HG03025 (cell line): ENCODE measurements around the gene ZNF385B.

Experiments used
- ATAC-seq: cut with Tn5 transposase; IDR thresholded peaks from one replicate; pipeline ENCODE4 v1.9.1; 2021; ENCODE audit warnings: mild to moderate bottlenecking, moderate library complexity; ENCODE audit not compliant: unreplicated experiment, low FRiP score

ZNF385B gene

DNA sequence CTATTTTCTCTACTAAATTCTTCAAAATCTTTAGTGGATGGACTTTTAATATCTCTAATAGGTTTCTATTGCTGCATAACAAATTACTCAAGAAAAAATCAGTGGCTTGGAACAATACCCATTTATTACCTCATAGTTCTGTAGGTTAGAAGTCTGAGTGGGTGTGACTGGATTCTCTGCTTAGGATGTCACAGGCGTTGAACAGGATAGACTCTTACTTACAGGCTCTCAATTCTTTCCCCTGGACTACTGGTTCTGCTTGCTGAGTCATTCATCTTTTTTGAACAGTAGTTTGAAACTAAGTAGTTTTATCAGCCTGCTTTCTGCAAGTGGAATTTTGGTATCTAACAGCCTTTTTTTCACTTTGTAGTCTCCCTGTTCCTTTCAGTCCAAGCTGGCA is 265.4 kb downstream of the ZNF385B start:
- ATAC-seq, result no peak

DNA sequence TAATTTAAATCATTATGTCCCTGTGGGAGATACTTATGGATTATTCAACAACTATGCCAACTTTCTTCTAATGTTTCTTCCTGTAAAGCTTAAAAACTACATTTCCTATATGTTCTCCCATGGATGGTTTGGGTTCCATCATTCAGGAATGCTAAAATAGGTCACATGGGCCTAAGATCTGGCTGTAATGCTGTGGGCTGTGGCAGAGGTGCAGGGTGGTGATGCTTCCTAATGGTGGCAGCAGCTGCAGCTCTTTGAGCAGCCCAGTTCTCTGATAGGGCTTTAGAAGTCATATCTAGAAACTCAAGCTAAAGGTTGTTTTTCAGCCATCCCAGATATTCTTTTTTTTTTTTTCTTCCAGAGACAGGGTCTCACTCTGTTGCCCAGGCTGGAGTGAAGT is 266.1 kb downstream of the ZNF385B start:
- no peak for ATAC-seq

DNA sequence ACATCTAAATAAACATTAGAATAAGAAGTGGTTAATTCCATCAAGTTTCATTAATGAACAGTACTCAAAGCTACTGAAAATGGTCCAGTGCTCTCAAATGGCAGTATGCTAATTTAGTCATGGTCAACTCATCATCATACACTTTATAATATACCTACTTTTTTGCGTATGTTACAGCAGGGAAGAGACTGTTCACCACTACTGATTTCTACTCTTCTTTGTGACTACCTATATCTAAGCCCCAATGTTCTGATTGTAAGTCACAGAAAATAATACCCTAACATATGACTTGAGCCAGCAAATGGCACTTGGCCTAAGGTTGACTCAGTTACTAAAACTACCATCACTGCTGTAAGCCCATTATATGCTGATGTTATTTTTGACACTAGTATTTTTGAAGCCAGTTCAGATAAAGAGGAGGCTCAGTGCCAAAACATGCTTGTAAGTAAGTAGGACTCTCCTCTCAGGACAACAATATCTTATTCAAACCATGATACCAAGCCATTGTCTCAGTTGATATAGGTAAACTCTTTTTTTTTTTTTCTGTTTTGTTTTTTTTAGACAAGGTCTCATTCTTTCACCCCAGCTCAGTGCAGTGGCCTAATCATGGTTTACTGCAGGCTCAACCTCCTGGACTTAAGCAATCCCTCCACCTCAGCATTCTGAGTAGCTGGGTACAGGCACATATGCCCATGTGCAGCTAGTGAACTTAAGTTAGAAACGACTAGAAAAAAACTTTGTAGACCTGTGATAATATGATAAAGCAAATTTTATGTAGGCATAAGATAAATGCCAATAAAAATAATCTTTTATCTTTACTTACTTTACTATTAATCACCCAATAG is 266.9 kb downstream of the ZNF385B start:
- ATAC-seq, result no peak

DNA sequence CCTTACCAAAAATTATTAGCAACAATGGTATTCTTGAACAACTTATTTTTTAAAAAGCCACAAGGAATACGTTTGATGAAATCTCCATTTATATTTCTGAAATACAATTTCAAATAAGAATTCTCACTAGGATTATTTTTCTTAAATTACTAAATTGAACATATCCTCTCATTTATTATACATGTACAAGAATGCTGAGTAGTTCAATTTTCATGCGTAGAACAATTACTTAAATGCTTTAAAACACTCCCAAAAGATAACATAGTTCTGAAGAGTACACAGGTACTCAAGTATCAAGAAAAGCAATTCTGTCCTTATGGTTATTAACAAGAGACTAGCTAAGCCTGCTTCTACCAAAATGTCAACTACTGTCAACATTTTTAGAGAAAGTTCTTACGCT is 268.1 kb downstream of the ZNF385B start:
- no peak for ATAC-seq

DNA sequence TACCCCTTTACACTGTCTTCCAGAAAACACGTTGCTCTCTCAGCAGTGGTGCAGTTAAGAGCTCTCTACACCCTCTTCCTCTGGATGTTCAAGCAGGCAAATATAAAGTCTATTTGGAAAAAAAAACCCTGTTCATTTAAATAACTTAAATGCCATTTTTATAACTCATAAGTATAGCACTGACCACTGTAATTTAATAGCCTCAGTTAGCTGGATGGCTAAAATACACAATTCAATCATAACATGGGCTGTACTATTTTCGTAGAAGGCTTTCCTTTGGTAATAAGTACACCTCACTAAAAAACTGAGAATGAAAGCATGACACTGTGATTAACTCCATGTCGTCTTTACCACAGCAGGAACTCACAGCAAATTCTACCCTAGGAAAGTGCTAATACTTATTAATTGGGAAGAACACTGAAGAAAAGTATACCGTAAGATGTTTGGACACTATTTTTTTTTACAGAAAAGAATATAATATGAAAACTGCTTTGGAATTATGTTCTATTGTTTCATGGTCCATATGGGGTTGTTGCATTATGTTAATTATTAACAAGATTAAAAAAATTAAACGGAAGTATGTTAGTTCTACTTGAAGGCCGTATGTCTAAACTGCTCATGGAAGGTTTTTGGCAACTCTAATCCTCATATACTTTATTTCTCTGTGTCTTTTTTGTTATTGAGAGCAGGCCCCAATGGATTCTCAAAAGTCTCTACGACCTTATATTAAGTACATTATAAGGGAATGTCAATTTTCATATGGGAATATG is 269.1 kb downstream of the ZNF385B start:
- ATAC-seq, result no peak

DNA sequence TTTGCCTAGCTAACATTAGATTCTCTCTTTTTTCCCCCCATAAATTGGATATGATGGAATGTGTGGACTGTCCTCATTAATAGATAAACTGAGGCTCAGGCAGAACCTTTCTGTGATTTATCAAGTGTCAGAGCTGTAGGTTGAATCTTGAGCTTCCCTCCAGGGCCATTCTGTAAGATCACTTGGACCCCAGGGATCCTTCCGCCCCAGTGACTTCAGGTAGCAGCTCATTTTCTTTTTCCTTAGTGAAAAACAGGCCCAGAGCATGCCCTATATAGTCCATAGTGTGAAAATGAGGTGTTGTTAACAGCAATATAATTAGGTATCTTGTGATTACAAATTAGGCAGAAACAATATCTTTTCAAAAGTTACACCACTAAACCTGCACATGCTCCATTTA is 269.7 kb downstream of the ZNF385B start:
- ATAC-seq, result no peak

DNA sequence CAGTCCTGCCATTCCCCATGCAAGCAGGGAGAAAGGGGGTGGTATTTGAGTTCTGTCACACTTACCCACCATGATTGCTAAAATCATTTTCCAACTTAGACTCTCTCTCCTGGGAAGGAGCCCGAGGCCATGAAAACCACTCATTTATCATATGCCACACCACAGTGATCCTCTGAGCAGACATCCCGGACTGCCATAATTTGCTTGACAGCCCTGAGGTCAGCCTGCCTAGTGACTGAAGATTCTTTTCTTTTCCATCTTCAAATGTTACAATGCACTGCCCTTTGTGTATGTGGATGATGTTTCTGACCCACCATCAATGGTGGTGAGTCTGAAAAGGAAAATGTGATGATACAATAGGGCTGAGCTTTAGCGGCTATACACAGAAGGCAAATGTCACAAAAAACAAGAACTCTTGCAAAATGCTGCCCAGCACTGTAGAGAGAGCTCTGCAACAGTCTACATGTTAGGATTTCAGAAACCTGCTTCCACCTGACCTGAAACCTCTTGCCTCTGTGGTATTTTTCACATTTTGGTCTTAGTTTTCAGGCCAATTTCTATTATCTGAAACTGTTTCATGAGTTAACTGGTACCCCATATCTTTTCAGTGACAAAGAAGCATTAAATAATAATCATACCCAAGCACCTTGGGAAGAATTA is 272.8 kb downstream of the ZNF385B start:
- ATAC-seq, result no peak

DNA sequence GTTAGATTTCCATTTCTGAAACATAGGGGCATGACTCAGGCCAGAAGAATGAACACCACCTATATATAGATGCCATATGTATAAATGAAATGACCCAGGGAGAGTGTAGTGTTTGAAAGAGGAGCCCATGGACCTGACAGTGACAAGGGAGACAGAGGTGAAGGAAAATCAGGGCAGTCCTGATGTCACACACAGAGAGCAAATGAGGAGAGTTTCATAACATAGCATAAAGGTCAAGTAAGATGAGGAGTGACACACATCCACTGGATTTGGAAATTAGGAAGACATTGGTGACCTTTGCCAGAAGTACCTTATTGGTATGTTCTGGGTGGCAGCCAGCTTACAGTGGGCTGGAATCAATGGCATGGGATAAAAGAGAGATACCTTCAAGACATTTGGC is 276.7 kb downstream of the ZNF385B start:
- no peak for ATAC-seq

DNA sequence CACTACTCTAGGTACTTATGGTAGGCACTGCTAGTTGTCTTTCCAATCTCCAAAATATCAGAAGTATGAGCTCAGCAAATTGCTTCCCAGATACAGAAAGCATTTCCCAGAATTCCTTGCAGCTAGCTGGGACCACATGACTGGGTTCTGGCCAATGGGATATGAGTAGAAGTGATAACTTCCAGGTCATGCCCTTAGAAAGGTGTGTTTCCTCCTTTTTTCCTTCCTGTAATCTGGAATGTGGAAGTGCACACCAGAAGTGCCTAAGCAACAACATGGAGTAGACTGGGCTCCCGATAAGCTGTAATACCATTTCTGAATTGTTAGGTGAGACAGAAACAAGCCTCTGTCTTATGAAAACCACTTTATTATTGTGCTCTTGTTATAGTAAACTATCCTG is 279.8 kb downstream of the ZNF385B start:
- no peak for ATAC-seq

DNA sequence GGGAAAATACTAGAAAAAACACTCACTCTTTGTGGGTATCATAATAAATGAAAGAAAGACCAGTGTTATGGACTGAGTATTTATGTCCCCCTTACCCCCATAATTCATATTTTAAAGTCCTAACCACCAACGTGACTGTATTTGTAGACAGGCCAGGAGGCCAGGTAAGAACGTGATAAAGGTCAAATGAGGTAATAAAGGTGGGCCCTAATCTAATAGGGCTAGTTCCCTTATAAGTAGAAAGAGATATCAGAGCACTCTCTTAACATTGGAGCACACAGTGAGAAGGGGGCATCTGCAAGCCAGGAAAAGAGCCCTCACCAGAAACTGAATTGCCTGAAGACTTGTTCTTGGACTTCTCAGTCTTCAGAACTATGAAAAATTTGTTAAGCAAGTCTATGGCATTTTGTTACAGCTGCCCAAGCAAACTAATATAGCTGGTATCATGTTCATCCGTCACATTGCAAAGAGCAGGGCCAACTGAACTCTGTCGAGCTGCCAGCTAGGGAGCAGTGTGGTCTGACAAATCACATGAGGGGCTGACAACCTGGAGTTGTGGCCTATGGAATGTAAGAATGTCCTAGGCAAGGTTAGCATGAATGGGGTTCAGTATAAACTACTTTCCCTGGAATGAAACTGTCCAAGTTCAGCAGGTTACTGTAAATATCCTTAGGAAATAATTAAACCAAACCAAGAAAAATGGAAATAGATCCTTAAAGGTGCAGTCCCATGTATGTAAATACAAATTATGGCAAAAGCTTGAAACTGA is 280.9 kb downstream of the ZNF385B start:
- no peak for ATAC-seq

DNA sequence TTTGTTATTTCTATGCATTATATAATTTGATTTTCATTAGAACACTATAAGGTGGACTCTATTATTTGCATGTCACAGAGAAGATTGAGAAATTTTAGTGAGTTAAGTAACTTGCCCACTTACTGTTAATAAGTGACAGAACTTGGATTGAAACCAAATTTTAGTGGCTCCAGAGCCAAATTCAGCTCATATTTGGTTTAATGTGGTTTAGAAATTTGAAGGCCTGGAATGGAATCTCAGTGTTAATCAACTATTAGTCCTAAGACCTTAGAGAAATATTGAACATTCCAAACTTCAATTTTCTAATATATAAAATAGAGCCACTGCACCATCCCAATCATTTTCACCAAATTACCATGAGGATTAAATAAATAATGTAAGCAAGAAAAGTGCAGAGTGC is 281.6 kb downstream of the ZNF385B start:
- ATAC-seq, result no peak

DNA sequence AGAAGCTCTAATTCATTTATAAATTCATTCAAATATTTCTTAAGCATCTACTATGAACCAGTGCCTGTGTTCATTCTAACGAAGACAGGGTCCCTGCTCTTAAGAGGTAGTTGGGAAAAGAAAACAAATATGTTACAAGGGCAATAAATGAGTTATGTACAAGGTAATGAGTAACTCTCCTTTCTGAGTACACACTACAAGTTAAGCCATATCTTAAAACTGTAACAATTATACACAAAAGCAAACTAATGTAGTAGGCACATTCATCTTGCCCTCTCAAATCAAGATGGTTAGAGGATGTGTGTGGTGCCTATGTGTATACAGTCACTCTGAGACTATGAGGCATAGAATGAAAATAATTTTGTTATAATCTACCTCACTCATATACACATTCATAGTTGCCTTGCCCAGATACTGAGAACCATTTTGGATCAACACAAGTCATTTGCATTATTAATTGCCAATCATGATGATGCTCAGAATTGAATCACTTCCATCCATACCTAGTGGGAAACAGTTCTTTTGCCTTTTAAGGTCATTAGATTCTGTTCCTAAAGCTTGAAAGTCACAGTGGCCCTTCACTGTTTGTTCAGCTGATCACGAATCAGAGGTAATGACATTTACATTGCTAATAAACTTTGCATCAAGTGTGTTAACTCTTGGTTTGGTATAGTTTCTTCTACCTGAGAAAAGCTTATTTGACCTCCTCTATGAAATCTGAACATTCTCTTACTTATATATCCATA is 283.1 kb downstream of the ZNF385B start:
- no peak for ATAC-seq

DNA sequence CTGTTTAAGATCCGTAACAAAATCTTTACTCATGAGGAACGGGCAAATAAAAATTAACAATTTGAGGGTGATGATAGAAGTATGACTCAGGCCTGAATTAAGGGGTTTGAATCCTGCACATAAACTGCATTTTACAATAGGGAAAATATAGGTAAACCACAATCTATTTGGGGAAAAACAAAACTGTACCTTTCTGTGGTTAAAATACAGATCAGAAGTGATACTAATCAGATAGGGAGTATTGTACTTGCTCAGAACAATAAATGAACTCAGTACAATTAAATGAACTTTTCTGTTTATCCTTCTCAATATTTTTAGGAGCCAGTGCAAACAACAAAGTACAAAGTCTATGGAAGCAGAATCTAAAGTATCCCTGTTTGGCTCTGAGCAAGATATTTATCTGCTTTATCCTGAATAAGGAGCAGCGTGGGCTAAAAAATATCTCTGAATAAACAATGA is 287.3 kb downstream of the ZNF385B start:
- no peak for ATAC-seq

DNA sequence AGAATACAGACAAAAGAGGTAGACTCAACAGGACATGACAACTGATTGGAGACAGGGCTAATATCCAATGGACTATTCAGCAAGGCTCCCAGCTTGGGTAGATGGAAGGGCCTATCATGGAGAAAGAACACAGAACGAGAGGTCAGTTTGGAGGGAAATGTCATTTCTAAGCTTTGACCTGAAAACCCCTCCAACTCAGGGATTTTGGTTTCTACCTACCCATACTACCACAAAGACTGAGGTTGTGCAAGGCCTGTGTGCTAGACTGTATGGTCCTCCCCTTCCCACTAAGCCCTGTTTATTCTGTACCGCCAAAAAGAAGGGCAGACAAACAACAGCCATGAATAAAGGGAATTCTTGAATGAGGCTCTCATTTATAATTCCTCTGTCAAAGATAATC is 288.9 kb downstream of the ZNF385B start:
- ATAC-seq, result no peak

DNA sequence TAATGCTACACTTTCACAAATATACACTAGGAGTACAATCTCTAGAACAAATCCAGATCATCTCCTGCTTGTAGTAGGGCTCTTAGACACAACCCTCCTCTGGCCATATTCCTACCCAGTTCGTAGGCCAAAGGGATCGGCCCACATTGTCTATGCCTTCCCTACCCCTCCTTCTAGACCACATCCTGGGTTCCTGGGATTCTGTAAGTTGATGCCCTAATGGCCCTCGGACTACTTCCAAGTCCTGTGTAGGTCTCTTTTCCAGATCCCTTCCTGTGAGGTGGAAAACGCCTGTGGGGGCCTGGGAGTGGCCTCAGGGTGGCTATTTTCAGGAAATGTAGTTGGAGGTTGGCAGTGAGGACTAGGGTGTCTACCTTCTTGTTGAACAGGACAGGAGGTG is 289.7 kb downstream of the ZNF385B start:
- no peak for ATAC-seq

DNA sequence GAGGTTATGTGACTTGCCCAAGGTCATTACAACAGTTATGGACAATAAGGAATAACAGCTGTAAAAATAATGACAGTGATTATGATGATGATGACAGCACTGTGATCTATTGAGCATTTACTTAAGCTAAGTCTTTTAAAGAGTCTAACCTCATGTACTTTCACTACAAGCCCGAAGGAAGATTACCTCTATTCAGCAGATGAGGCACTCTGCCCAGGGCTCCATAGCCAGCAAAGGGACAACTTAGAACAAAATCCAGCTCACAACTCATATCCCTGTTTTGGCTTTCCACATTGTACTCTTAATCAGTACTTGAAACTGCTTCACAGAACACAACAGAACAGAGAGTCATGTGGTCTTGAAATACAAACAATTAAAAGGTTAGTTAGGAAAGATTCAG is 290.2 kb downstream of the ZNF385B start:
- ATAC-seq, result no peak

DNA sequence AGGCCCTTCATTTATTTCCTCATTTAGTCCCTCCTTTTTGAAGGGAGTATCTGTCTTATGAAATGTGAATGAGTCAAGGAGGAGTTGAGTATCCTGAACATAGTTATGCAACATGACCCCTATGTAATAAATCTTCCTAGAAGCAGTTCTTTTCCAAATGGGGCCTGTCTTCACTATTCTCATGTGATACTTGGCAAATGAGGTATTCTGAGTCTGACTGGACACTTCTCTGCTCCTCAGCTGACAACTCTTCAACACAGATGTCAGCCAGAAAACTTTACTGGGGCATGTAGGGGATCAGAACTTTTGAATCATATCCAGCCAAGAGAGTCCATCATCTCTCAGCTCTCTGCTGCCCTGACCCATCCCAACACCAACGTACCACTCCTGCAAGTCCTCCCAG is 291.6 kb downstream of the ZNF385B start:
- ATAC-seq, result no peak

DNA sequence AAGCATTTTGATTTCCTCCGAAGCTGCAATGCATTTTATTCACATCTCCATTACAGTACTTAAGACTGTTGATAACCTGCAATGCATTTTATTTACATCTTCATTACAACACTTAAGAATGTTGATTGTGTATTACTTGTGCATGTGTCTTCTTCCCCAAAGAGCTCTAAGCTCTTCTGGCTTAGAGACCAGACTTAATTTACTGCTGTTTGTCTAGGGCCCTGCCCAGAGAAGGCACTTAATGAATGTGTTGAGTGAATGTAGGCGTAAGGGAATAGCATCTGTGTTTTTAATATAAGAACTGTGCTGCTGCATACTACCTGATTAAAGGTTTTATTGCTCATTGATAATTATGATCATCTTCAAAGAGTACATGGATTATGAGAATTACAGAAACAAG is 295.6 kb downstream of the ZNF385B start:
- no peak for ATAC-seq

DNA sequence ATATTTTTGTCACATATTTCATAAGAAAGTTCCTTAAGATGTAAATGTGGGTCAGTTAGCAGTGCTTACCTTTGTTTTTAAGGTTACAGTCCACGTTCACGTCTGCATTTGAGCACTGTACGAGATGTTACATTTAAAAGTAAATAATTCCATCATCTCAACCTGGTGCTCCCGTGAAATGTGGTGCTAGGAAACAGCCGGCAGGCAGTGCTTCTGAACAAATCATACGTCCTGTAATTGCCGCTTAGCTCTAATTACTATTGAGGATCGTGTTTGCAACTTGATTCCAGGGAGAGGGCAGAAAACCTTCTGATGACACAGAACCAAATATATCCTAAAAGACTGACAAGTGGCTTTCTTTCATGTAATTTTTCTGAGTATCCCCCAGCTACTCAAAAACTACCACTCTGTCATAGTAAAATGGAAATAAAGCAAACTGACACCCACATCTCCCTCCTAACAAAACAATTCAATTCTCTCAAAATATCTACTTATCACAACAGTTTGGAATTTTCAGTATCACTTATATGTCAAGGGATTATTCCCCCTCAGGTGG is 299.0 kb downstream of the ZNF385B start:
- ATAC-seq, result no peak

DNA sequence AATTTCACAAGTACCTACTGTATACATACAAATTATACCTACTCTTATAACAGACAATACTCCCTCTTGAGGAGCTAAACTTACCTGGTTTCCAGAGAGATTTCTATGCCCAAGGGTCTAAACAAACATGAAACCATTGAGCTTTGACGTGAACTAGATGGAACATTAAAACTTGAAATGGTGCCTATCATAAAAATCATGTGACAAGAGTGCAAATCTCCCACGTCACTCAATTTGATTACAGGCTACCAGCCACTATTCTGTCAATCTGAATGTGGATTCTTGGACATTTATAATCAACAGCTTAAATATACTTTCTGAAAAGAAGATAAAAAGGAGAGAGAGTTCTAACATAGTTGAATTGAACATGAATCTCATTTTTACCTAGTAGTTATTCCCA is 299.7 kb downstream of the ZNF385B start:
- no peak for ATAC-seq
